GM23338 (cell line): ENCODE results near the gene ELL2. TPM values are rescaled to one million over a fixed set of nuclear protein-coding genes. Genes with fewer than 3 reads are reported as not detected.

Experiments used
- ATAC-seq: fragments of 200-7000 bp; cut with Tn5 transposase; 3 replicates; pipeline ENCODE4 v1.9.1; 2020
- DNase-seq: peaks from one replicate; pipeline ENCODE4 v3.0.0-alpha.2; 2015; ENCODE audit warnings: low spot score
- H2AFZ ChIP-seq: fragments of 200-600 bp; sonication (generic); 2 replicates; pipeline ENCODE4 v1.8.0; 2016; ENCODE audit warnings: antibody characterized with exemption, mild to moderate bottlenecking, moderate library complexity
- H3F3A ChIP-seq: fragments of 200-600 bp; sonication (generic); replicated peaks from 2 replicates; pipeline ENCODE4 v1.8.0; 2017; ENCODE audit warnings: antibody characterized with exemption, mixed run types, low read depth
- H3K27ac ChIP-seq: fragments of 200-600 bp; sonication (generic); 2 replicates; pipeline ENCODE4 v1.6.1; 2016; ENCODE audit warnings: low read depth
- H3K27me3 ChIP-seq: fragments of 200-600 bp; sonication (generic); 2 replicates; pipeline ENCODE4 v1.8.0; 2016; ENCODE audit warnings: mild to moderate bottlenecking, mixed run types, moderate library complexity; ENCODE audit not compliant: insufficient read depth
- H3K36me3 ChIP-seq: fragments of 200-600 bp; sonication (generic); 2 replicates; pipeline ENCODE4 v1.8.0; 2016; ENCODE audit warnings: mild to moderate bottlenecking; ENCODE audit not compliant: insufficient read depth
- H3K4me1 ChIP-seq: fragments of 200-600 bp; sonication (generic); 2 replicates; pipeline ENCODE4 v1.8.0; 2016; ENCODE audit warnings: mild to moderate bottlenecking, moderate library complexity; ENCODE audit not compliant: insufficient read depth
- H3K4me2 ChIP-seq: fragments of 200-600 bp; sonication (generic); 2 replicates; pipeline ENCODE4 v1.7.1; 2017; ENCODE audit warnings: mixed run types
- H3K4me3 ChIP-seq: fragments of 200-600 bp; sonication (generic); 2 replicates; pipeline ENCODE4 v1.6.1; 2016; ENCODE audit warnings: mixed run types
- H3K79me2 ChIP-seq: fragments of 200-600 bp; sonication (generic); replicated peaks from 2 replicates; pipeline ENCODE4 v1.8.0; 2017; ENCODE audit warnings: mild to moderate bottlenecking; ENCODE audit not compliant: insufficient read depth
- H3K9me2 ChIP-seq: fragments of 200-600 bp; sonication (generic); 2 replicates; pipeline ENCODE4 v1.8.0; 2017; ENCODE audit not compliant: insufficient read depth
- H4K20me1 ChIP-seq: fragments of 200-600 bp; sonication (generic); replicated peaks from 2 replicates; pipeline ENCODE4 v1.8.0; 2017; ENCODE audit warnings: mild to moderate bottlenecking; ENCODE audit not compliant: insufficient read depth
- H3K27ac Mint-ChIP-seq: 2 replicates; pipeline ENCODE4 v1.8.0; 2020; ENCODE audit warnings: inconsistent platforms, mild to moderate bottlenecking, moderate library complexity, mixed read lengths
- H3K27me3 Mint-ChIP-seq: 3 replicates; pipeline ENCODE4 v1.8.0; 2022; ENCODE audit warnings: low read depth, mild to moderate bottlenecking, moderate library complexity, mixed read lengths, inconsistent platforms; ENCODE audit not compliant: insufficient read depth, poor library complexity
- H3K36me3 Mint-ChIP-seq: 3 replicates; pipeline ENCODE4 v1.8.0; 2021; ENCODE audit warnings: low read depth, mild to moderate bottlenecking, inconsistent platforms, moderate library complexity, mixed read lengths
- H3K4me1 Mint-ChIP-seq: 3 replicates; pipeline ENCODE4 v1.8.0; 2020; ENCODE audit warnings: mild to moderate bottlenecking, inconsistent platforms, mixed read lengths
- H3K4me3 Mint-ChIP-seq: 3 replicates; pipeline ENCODE4 v1.8.0; 2021; ENCODE audit warnings: moderate library complexity, mild to moderate bottlenecking, inconsistent platforms, mixed read lengths
- H3K9me3 Mint-ChIP-seq: 3 replicates; pipeline ENCODE4 v1.8.0; 2020; ENCODE audit warnings: moderate library complexity, mild to moderate bottlenecking, inconsistent platforms, mixed read lengths
- CREB1 ChIP-seq: fragments of 250-450 bp; sonication (Bioruptor Pico); IDR thresholded peaks from 2 replicates; pipeline ENCODE4 v1.5.0; 2020; ENCODE audit warnings: low read depth, mild to moderate bottlenecking, moderate library complexity
- CTCF ChIP-seq, 2 experiments: fragments of 200-600 bp in 1 of 2; sonication (generic) in 1 of 2; conservative IDR thresholded peaks; 2 replicates each; pipeline versions ENCODE4 v1.5.1 to v1.6.1; 2016 to 2017; ENCODE audit warnings: antibody characterized with exemption in 2 of 2, low read depth in 2 of 2, mild to moderate bottlenecking in 2 of 2, moderate library complexity in 1 of 2
- ETS1 ChIP-seq: IDR thresholded peaks from 2 replicates; pipeline ENCODE4 v1.6.1; 2016; ENCODE audit warnings: antibody characterized with exemption
- EZH2 ChIP-seq: fragments of 200-600 bp; sonication (generic); IDR thresholded peaks from one replicate; pipeline ENCODE4 v1.8.0; 2017; ENCODE audit warnings: antibody characterized with exemption, mild to moderate bottlenecking, low read depth; ENCODE audit not compliant: unreplicated experiment
- EZH2phosphoT487 ChIP-seq: fragments of 200-600 bp; sonication (generic); IDR thresholded peaks from one replicate; pipeline ENCODE4 v1.8.1; 2018; ENCODE audit warnings: antibody characterized with exemption; ENCODE audit not compliant: unreplicated experiment
- JUNB ChIP-seq: IDR thresholded peaks from one replicate; pipeline ENCODE4 v1.6.1; 2016; ENCODE audit warnings: antibody characterized with exemption; ENCODE audit not compliant: unreplicated experiment
- NANOG ChIP-seq: IDR thresholded peaks from 2 replicates; pipeline ENCODE4 v1.6.1; 2016; ENCODE audit warnings: antibody characterized with exemption, borderline replicate concordance
- POLR2AphosphoS5 ChIP-seq: IDR thresholded peaks from 2 replicates; pipeline ENCODE4 v1.6.1; 2016; ENCODE audit warnings: antibody characterized with exemption, low read depth
- REST ChIP-seq: IDR thresholded peaks from one replicate; pipeline ENCODE4 v1.6.1; 2018; ENCODE audit warnings: antibody characterized with exemption; ENCODE audit not compliant: unreplicated experiment
- STAT1 ChIP-seq: IDR thresholded peaks from one replicate; pipeline ENCODE4 v1.6.1; 2016; ENCODE audit warnings: antibody characterized with exemption; ENCODE audit not compliant: unreplicated experiment
- ZNF114 ChIP-seq: fragments of 250-450 bp; sonication (Bioruptor Pico); IDR thresholded peaks from 2 replicates; pipeline ENCODE4 v1.5.0; 2020; ENCODE audit warnings: mild to moderate bottlenecking, moderate library complexity
- ZNF331 ChIP-seq: fragments of 250-450 bp; sonication (Bioruptor Pico); IDR thresholded peaks from 2 replicates; pipeline ENCODE4 v1.5.0; 2020; ENCODE audit warnings: low read depth, mild to moderate bottlenecking, moderate library complexity
- ZNF462 ChIP-seq: fragments of 250-450 bp; sonication (Bioruptor Pico); IDR thresholded peaks from 2 replicates; pipeline ENCODE4 v1.5.0; 2020; ENCODE audit warnings: mild to moderate bottlenecking, moderate library complexity
- polyA plus RNA-seq: library from polyadenylated mRNA; unstranded; fragments of >200 nt; fragmentation: Nextera tagmentation; extraction: Ambion mirVana; gene quantifications from 2 replicates; pipeline ENCODE4 v1.2.1, GENCODE V29; 2016
- total RNA-seq: library from RNA; depleted of rRNA; stranded (reverse); fragments of >200 nt; shearing (Covaris generic); gene quantifications from 2 replicates; pipeline ENCODE4 v1.2.3, GENCODE V29; 2014

Gene ELL2
- total and polyA plus RNA-seq, 2 experiments from 2014 or later: 7.4 to 32.6 TPM

- Histone ChIP-seq H3K4me1 (peaks cover 10% of the 10 kb centered on the region; the same call in 1 of the 2 replicates), H3K79me2 (no peaks in the 10 kb centered on the region), H3K4me3 (no peak overlapping the region), H3K27ac (no peak overlapping the region), H3K27me3 (no peaks in the 10 kb centered on the region), H4K20me1 (no peaks in the 10 kb centered on the region), H2AFZ (peak overlapping the region; percentile 52; the same call in 1 of the 2 replicates), H3F3A (no peaks in the 10 kb centered on the region), H3K9me2 (0 out of 2 replicates have a peak, but pooled peaks cover 3% of the 10 kb centered on the region), H3K36me3 (no peaks in the 10 kb centered on the region), H3K4me2 (no peak overlapping the region)
- no peak overlapping the region for H3K27ac Mint-ChIP-seq
- no peak overlapping the region for H3K4me3 Mint-ChIP-seq
- DNase-seq (no peak), ATAC-seq (no peak)
- H3K9me3 Mint-ChIP-seq: no peaks in the 10 kb centered on the region
- H3K36me3 Mint-ChIP-seq: no peaks in the 10 kb centered on the region
- no peaks in the 10 kb centered on the region for H3K27me3 Mint-ChIP-seq
- H3K4me1 Mint-ChIP-seq: peaks cover 11% of the 10 kb centered on the region
- TF ChIP-seq ETS1 (no peak), CTCF (conservative IDR thresholded peaks at IDR 0.05; ENCODE audit: low read depth in 2 of 2) (no peak), POLR2AphosphoS5 (no peak), ZNF331 (no peak), ZNF114 (CRISPR knock-in tag) (no peak), JUNB (no peak), CREB1 (CRISPR knock-in tag) (no peak), EZH2phosphoT487 (no peak), ZNF462 (CRISPR knock-in tag) (no peak), NANOG (no peak), REST (no peak), EZH2 (no peak), STAT1 (no peak)
Measured at GRCh38 chr5:95878417-95879323, 83.0 kb downstream of the ELL2 start.
